NCI-H510A treated with DMSO at 0.1 percent for 48 hours (cell line): ENCODE results near the gene TANGO2.

Source experiments
- DNase-seq: peaks from one replicate; lab custom pipeline; 2025; lab: John Stamatoyannopoulos, UW

The TANGO2 gene

DNA sequence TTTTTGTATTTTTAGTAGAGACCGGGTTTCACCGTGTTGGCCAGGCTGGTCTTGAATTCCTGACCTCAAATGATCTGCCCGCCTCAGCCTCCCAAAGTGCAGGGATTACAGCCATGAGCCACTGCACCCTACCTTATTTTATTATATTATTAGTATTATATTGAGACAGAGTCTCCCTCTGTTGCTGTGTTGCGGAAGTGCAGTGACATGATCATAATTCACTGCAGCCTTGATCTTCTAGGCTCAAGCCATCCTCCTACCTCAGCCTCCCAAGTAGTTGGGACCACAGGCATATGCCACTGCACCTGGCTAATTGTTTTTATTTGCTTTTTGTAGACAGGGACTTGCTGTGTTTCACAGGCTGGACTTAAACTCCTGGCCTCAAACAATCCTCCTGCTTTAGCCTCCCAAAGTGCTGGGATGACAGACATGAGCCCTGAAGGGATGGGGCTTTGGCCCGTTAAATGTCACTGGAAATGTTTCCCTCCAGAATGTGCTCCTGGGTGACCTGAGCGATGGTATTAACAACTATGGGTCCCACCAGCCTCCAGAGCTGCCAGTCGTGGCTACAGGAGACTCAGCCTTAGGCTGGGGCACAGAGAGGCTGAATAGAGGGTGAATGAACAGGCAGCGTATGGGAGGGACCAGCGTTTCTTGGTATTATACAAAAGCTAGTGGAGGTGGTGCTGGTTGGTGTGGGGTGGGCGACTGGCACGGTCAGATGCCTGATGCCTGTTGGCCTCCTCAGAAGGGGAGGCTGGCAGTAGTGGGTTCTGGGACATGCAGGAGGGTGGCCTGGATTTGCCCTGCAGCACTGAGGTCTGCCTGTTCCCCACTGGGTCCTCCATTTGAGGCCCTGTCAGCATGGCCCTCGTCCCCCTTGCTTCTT is 7.3 kb downstream of the TANGO2 start:
- DNase-seq, result no peak

DNA sequence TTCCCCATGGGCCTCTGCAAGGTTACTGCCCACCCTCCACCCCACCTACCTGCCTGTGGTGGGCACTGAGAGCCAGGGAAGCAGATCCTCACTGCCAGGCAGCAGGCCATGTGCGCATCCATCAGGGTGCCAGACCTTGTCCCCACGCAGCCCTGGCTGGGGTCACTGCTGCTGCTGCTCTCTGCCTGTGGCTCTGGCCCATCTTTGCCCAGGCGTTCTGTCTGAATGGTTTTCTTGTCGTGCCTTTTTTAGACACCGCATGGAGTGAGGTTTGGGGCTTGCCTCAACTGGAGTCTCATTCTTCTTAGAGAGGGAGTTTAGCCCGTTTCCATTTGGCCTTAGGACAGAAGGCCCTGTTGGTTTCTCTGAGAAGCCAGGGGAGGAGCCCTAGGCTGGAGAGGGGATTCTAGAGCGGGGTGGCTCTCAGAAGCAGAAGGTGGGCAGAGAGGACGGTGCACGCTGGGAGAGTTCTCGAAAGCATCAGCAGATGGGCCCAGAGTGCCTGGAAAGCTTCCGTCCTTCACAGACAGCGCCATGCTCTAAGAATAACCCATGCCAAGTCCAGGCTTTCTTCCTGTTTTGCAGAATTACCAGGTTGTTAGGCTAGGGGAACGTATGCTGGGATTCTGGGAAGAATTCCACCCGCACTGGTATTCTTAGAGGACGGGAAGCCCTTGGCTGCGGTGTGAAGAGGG is 8.1 kb downstream of the TANGO2 start:
- DNase-seq, result no peak

DNA sequence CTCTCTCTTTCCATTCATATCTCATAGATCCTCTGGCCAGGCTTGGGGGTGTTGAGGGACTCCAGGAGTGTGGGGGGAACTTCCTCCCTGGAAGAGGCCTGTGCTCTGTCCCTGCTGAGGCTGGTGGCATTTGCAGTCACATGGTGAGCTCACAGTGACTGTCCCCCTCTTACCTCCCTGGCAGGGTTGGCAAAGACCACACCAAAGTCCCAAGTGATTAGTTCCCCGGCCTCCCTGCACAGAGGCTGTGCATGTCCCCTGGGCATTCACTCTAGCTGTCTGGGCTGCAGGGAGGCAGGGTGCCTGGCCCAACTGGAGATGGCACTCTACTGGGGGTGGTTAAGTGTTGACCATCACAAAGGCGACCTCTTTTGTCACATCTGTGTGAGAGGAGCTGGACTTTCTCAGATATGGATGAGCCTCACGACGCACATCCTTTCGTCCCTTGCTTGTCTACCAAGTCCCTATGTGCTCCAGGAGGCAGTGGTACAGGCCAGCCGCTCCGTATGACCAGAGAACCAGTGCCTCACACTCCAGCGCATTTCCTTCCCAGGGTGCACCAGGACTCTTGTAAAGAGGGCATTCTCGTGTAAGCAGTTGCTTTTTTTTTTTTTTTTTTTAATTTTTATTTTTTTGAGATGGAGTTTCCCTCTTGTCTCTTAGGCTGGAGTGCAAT is 8.8 kb downstream of the TANGO2 start:
- no peak for DNase-seq

DNA sequence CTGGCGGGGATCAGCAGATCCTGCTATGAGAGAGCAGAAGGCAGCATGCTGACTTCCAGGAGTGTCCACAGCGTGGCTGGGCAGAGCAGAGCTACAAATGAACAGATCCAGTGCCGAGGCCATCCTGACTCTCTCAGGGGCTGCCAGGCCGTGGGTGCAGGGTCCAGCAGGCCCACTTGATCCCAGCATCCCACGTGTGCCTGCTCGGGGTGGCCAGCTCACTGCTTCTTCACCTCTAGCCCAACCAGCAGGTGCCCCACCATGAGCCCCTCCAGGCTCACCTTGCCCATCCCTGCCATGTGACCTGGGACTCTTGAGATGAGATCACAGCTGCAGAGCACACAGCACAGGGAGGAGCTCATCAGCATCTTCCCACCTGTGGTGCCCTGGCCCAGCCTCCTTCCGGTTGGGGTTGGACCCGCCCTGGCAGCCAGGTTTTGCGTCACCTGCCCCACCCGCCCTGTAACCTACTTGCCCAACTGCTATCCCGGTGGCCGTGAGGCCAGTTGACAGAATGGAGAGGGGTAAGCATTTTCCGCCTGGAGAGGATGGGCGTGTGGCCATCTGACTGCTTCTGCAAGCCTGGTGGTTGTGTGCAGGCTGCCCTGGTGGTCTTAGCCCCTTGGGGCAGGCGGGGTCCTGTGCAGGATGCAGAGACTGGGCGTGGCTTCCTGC is 11.0 kb downstream of the TANGO2 start:
- DNase-seq, result peak; percentile 49

DNA sequence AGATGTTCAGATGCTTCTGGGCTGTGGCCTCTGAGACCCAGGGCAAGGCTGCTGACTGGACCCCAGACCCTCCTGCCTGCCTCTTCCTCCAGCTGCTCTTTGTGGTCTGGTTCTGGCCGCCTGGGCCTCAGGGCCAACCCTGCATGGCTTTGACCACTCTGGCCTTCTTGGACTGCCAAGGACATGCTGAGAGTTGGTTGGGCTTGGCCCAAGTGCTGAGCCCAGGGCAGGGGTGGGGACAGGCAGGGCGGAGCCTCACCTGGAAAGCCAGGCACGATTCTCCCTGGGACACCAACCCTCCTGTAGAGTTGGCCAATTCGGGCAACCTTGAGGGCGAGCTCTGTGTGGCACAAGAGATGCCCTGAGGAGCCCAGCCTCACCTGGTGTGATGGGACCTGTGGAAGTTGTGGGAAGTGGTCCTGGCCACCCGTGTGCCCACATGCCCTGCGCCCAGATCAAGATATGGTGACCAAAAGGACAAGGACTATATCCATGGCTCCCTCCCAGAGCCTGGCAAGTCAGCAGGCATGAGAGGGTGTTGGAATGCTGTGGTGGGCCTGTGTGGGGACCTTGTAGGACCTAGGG is 11.6 kb downstream of the TANGO2 start:
- DNase-seq, result no peak

DNA sequence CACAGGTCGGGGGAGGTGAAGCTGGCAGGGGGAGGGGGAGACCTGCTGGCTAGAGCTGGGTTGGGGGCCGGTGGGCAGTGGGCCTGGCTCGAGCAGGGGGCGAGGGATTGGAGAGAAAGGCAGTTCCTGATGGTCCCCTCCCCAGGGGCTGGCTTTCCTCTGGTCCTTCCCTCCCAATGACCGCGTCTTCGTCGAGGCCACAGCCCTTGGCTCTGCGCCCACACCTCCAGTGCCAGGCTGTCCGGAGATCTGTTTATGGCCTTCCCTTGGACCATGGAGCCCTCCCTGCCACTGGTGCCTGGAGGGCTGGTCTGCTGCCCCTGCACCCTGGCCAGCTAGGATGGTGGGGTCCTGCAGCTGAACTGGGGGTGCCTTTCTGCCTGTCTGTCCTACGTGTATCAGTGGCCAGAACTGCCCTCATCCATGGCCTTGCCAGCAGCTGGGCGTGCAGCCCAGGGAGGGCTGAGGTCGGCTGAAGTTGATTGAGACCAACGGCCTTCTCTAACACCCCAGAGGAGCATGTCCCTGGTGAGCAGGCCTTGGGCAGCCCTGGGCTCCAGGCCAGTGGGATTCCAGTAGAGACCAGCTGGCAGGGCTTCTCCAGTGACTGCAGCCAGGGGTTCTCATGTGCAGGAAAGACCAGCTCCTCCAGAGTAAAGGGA is 12.3 kb downstream of the TANGO2 start:
- no peak for DNase-seq

DNA sequence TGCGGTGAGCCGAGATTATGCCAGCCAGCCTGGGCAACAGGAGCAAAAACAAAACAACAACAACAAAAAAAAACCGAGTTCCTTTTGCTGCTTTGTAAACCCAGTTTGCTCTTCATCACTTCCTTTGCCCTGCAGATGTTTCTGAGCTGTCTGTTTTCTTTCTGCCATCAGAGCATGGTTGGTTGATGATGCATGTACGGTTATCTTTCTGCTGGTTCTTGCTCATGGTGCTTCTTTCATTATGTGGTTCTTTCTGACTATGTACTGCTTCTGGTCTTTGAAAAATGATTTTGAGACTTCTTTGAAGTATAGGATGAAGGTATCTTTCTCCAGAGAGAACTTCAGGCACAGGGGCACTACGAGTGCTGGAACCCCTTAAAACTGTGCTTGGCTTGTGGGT is 13.2 kb downstream of the TANGO2 start:
- DNase-seq, result no peak

DNA sequence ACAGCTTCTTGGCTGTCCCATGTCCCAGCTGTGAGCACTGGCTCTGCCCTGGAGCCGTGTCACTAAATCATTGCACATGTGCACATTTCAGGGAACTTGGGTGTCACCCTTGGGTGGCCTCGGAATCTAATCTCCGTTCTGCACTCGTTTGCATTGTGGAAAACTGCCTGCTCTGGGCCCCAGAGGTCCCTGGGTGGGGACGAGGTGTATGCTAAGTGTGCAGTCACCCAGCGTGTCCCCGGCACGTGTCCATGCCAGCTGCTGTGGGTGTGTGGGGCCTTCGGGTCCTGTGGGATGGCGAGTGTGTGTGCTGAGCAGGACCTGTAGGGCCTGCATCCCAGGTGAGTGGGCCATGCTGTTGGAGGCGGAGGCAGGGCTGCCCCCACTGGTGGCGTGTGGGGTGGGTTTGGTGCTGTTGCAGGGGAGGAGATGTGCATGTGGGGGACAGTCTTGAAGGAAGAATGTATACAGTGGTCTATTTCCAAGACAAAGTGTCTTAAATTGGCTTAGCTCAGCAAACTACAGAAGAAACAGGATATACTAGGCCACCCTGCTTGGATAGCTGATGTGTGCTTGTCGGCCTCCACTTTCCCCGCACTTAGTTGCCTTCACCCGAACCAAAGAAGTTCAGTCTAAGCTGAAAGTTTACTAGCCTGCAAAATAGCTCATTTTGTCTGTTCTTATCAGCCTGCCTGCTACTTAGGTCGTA is 14.6 kb downstream of the TANGO2 start:
- DNase-seq, result no peak

DNA sequence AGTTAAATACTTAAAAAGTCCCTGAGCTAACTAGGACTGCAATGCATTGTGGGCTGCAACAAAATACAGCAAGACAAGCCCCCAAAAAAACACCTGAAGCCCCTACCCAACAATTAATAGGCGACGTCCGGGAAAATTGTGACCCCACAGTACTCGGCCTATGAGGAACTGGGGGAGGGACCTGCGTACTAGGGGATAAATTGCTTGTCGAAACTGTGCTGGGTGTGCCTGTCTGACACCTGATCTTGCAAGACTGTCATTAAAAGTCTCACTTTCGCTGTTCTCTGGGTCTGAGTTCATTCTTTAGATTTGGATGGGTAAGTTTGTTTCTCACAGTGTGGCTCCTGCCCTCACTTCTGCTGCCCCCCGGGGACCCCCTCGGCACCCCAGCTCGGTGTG is 15.2 kb downstream of the TANGO2 start:
- DNase-seq, result no peak

DNA sequence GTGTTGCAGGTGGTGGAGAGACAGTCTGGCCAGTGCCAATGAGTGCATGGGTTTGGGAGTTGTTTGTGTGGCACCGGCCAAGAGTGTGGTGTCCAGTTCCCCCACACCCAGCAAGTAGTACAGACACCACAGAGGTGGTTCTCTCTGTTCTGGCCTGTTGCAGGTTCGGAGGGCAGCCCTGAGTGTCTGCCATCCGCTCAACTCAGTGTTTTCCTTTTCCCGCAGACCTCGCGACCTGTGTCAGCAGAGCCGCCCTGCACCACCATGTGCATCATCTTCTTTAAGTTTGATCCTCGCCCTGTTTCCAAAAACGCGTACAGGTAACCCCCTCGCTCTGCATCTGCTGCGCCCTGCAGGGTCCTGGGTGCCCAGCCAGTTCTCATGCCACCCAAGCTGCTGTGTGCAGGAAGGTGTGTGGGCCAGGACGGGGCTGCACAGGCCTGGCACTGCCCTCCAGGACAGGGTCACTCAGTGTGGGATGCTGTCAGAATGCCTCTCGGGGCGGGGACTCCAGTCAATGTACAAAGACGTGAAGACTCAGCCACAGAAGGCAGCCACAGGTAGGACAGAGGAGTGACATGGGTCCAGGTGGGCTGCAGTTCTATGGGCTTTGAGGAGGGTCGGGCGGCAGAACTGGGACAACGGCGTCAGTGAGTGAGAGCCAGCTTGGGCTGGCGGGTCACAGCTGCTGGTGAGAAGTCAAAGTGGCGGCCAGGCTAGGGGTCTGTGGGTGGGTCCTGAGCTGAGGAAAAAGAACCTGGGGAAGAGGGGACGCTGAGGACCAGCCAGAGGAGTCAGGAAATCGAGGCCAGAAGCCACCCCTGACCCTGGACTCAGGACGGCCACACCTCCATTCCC is 15.9 kb downstream of the TANGO2 start:
- DNase-seq, result no peak

DNA sequence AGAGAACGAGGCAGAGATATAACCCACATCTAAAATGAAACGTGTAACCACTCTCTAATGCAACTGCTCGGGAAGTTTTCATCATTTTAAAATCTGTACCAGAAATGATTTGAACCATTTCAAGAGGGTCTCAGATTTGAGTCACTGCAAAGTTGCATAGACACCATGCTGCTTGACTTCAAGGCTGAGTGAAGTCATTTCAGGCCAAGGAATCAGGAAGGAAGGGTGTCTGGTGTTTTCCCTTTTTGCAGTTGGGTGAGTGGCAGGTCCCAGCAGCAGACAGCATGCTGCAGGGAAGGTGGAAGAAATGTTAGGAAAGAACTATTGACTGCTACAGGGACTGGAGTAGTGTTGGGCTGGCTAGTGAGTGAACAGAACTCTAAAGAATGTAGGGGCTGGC is 16.5 kb downstream of the TANGO2 start:
- no peak for DNase-seq

DNA sequence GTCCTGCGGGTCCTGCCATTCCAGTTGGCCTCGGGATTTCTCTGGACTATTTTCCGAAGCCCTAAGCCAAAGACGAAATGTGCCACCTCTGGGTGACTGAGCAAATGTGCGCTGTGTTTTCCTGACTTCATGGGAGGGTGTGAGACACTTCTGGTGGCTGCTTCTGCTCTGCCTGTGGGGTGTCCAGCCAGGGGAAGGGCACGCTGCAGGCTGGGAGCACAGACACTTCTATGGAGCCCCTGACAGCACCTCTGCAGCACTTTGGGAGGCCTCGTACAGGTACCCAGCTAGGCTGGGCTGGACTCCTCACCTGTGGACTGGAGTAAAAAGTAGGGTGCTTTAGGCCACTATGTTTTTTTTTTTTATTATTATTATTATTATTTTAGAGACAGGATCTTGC is 17.7 kb downstream of the TANGO2 start:
- no peak for DNase-seq

DNA sequence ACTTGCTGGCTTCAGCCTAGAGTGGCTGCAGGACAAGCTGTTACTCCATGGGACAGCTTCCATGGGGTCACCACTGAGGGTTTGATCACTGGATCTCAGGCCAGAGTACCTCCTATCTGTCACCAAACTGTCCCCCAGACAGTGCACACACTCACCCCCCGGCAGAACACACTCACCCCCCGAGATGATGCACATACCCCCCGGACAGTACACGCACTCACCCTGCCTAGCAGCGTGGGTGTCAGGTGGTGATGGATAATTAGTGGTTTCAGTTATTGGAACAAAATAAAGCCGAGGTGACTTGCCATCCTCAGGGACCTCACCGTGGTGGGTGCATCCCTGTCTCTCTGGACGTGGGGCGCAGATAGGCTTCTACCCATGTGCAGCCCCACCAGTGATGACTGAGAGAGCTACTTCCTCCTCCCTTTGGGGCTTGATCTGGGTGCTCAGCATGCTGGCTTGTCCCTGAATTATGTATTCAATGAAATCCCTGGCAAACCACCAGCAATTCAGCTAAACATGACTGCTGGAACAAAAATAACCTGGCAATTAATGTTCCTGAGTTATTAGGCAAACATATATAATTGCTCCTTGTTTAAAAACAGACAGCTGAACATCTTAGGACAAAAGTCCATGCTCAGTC is 18.9 kb downstream of the TANGO2 start:
- no peak for DNase-seq

DNA sequence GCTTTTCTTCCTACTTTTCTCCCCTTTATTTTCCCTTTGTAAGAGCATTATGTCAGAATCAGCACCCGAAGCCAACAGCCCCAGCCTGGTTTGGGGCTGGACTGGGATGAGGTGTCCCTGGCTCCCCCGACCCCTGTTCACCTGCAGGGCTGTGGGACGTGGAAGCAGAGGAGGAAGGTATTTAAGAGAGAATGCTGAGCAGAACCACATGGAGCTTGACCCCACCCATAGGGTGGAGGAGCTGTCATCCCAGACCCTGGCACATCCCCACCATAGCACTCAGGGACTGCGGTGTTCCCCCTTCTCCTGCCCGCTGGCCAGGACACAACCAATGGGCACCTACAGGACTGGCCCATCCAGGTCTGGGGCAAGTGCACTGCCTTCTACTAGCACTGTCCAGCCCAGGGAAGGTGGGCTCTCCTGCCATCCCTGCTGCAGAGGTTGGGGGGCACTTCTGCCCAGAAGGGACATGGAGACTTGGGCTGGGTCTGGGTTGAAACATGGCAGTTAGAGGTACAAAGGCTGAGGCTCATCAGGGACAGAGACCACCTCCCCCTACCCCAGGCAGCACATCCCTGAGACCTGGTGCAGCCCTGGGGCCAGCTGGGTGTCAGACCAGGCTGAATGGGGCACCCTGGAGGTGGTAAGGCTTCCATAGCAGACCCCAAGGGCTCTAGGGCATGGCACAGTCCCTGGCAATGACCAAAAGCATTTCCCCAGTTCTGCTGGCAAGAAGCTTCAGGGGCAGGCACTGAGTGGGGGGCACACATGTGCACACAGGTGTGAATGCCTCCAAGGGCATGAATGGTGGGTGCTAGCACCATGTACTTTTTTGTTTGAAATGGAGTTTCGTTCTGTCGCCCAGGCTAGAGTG is 19.7 kb downstream of the TANGO2 start:
- no peak for DNase-seq

DNA sequence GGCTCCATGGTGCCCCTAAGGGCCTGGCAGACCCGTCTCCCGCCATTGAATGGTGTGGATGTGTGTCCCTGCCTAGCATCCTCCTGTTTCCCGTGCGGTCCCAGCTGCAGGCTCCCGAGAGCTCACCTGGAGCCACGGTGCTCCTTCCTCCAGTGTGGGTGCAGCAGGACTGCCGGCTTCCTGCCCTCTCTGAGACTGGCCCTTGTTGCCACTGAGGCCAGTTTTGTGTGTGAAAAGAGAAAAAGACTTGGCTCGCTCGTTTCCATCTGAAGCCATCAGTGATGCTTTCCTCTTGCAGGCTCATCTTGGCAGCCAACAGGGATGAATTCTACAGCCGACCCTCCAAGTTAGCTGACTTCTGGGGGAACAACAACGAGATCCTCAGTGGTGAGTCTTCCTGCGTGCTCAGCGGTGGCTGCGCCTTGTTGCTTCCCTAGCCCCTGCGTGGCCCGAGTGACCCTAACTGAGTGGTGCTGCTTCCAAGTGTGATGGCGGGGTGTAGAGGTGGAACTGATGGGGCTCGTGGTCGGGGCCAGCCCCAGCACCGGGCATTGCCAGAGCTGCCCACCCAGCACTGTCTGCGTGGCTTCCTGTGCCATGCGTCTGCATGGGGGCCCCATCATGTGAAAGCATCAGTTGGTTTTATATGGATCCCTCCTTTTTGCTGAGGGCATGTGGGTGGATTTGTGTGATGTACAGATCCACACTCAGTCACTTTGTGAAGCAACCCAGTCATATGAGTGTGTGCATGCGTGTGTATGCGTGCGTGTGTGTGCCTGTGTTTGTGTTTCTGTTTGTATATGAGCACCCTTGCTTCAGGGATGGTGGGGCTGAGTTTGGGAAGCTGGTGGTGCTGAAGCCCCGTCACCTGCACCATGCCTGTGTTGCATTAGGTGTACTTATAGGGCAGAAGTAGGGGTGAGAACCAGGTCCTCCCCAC is 22.4 kb downstream of the TANGO2 start:
- DNase-seq, result no peak

DNA sequence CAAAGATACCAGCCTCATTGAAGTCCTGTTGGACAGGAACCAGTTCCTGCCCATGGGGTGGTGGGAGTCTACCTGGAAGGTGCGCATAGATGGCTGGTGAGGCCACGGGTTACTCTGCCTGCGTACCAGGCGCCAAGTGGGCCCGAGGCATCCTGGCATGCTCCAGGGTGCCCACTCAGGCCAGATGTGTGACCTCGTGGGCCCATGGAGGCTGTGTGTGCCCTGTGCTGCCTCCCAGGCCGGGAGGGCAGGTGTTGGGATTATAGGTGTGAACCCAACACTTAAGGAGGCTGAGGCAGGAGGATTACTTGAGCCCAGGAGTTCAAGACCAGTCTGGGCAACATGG is 23.1 kb downstream of the TANGO2 start:
- DNase-seq, result no peak

DNA sequence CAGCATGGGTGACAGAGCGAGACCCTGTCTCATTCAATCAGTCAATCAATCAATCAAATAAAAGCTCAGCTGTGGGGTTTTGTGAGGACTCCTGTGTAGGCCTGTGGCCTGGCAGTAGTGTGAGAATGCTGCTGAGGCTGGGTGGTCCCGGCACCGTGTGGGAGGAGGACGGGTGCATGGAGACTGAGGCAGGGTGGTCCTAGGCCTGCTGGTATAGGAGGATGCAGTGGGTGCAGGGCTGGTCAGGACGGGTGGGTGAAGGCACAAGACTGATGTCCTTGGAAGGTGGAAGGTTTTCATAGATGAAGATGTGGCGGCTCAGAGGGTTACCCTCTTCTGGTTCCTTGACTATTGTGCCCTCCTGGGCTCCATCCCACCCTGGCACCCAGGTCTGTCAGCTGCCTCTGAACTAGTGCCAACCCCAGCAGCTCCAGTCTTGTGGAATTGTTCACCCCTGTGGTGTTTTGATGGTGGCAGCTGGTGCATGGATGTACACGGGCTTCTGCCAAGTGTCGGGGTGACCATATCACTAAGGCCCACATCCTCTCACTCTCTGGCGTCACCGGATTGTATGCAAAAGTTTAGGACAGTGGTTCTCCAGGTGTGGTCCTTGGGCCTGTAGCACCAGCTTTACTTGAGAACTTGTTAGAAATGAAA is 23.7 kb downstream of the TANGO2 start:
- DNase-seq, result no peak
